IMR-90 (cell line): Measurements from ENCODE around the gene GPR3.

Experiments
- BHLHE40 ChIP-seq: fragments of 150-350 bp; IDR thresholded peaks from 2 replicates; pipeline ENCODE4 v1.6.1; 2016; ENCODE audit warnings: mild to moderate bottlenecking, low read depth, low read length
- FOS ChIP-seq: fragments of 150-350 bp; IDR thresholded peaks from 2 replicates; pipeline ENCODE4 v1.6.1; 2016; ENCODE audit warnings: low read depth, low read length
- MAZ ChIP-seq: IDR thresholded peaks from 2 replicates; pipeline ENCODE4 v1.6.1; 2012; ENCODE audit warnings: low read depth, mild to moderate bottlenecking, low read length, improper control_type of control experiment, moderate library complexity, borderline replicate concordance
- MXI1 ChIP-seq: IDR thresholded peaks from 2 replicates; pipeline ENCODE4 v1.6.1; 2012; ENCODE audit warnings: low read depth, mild to moderate bottlenecking, low read length, moderate library complexity, borderline replicate concordance
- POLR2A ChIP-seq: IDR thresholded peaks from 2 replicates; pipeline ENCODE4 v1.6.1; 2012; ENCODE audit warnings: mild to moderate bottlenecking, low read depth, low read length
- RAD21 ChIP-seq: IDR thresholded peaks from 2 replicates; pipeline ENCODE4 v1.6.1; 2012; ENCODE audit warnings: low read length, improper control_type of control experiment
- RCOR1 ChIP-seq: IDR thresholded peaks from 2 replicates; pipeline ENCODE4 v1.6.1; 2012; ENCODE audit warnings: mild to moderate bottlenecking, low read length, improper control_type of control experiment; ENCODE audit not compliant: insufficient replicate concordance
- RFX5 ChIP-seq: IDR thresholded peaks from 2 replicates; pipeline ENCODE4 v1.8.0; 2012; ENCODE audit warnings: low read depth, mild to moderate bottlenecking, low read length, moderate library complexity
- SMC3 ChIP-seq: fragments of 150-350 bp; IDR thresholded peaks from 2 replicates; pipeline ENCODE4 v1.6.1; 2016; ENCODE audit warnings: low read depth, mild to moderate bottlenecking, antibody characterized with exemption, low read length, moderate library complexity
- TF ChIP-seq, protein P1 (sequence below): conservative IDR thresholded peaks from 2 replicates; pipeline ENCODE4 v1.5.1; 2012; ENCODE audit warnings: mild to moderate bottlenecking, low read depth, low read length, improper control_type of control experiment
- TF ChIP-seq, protein P2 (sequence below): fragments of 150-350 bp; IDR thresholded peaks from 2 replicates; pipeline ENCODE4 v1.6.1; 2016; ENCODE audit warnings: low read depth, mild to moderate bottlenecking, low read length, moderate library complexity, borderline replicate concordance

DNA sequence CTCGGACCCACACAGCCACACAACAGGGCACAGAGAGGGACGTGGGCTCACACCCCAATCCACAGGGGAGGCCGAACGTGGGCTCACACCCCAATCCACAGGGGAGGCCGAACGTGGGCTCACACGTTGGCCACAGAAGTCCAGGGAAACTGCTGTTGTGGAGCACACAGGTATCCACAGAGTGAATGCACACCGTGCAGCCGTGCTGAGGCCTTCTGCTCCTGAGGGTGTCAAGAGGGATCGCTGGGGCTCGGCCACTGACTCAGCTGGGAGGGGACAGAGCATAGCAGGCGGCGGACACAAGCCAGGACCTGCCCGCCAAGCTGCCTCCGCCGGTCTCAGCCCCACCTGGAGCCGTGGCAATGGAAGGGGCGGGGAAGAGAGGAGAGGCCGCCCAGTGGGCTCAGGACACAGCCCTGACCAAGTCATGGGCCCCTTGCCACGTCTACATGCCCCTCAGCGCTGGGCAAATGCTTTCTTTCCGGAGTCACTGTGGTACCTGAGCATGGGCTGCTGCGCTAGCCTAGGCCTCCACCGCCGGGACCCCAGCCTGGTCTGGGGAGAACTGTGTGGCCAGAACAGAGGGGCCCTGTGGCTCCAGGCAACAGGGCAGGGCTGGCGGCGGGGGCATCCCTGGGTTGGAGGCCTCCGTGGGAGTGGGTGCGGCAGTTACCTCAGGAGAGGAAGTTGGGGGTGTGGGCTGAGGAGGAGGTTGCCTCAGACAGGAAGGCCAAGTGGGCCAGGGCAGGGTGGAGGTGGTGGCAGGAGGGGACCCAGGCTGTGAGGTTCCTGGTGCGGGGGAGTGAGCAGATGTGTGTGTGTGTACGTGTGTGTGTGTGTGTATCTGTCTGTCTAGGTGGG lies 49.4 kb upstream of the GPR3 start:
- TF ChIP-seq, protein P1, sequence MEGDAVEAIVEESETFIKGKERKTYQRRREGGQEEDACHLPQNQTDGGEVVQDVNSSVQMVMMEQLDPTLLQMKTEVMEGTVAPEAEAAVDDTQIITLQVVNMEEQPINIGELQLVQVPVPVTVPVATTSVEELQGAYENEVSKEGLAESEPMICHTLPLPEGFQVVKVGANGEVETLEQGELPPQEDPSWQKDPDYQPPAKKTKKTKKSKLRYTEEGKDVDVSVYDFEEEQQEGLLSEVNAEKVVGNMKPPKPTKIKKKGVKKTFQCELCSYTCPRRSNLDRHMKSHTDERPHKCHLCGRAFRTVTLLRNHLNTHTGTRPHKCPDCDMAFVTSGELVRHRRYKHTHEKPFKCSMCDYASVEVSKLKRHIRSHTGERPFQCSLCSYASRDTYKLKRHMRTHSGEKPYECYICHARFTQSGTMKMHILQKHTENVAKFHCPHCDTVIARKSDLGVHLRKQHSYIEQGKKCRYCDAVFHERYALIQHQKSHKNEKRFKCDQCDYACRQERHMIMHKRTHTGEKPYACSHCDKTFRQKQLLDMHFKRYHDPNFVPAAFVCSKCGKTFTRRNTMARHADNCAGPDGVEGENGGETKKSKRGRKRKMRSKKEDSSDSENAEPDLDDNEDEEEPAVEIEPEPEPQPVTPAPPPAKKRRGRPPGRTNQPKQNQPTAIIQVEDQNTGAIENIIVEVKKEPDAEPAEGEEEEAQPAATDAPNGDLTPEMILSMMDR: no peak
- TF ChIP-seq MXI1 (no peak), BHLHE40 (no peak), FOS (no peak), POLR2A (no peak), RFX5 (no peak), RCOR1 (no peak), SMC3 (no peak), MAZ (no peak), RAD21 (no peak)
- TF ChIP-seq, protein P2, sequence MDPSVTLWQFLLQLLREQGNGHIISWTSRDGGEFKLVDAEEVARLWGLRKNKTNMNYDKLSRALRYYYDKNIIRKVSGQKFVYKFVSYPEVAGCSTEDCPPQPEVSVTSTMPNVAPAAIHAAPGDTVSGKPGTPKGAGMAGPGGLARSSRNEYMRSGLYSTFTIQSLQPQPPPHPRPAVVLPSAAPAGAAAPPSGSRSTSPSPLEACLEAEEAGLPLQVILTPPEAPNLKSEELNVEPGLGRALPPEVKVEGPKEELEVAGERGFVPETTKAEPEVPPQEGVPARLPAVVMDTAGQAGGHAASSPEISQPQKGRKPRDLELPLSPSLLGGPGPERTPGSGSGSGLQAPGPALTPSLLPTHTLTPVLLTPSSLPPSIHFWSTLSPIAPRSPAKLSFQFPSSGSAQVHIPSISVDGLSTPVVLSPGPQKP: no peak
